NCI-H2029 (cell line): ENCODE results near the gene THOC5.
"Not testable (repeated sequence)": the region's sequence is repeated elsewhere in the genome, so short reads cannot be mapped to it uniquely, and the experiment has no call there.

Source experiments
- DNase-seq: peaks from one replicate; lab custom pipeline; 2025; lab: John Stamatoyannopoulos, UW

The THOC5 gene

GRCh38 chr22:29553351-29554224 lies at the start of gene THOC5:
THOC5 (minus strand) TSS chr22:29553757; CDS start chr22:29549147, 4,610 bp downstream.
- DNase-seq, result peak; percentile 91

- DNase-seq, result no peak
These were observed 45.1 kb upstream of the THOC5 start for GRCh38 chr22:29598684-29599020.

GRCh38 chr22:29597871-29598683 lies 44.5 kb upstream of the THOC5 start:
- DNase-seq, result not testable (repeated sequence)

GRCh38 chr22:29596408-29596807 lies 42.9 kb upstream of the THOC5 start:
- DNase-seq, result no peak

GRCh38 chr22:29594447-29594846 lies 40.9 kb upstream of the THOC5 start:
- not testable (repeated sequence) for DNase-seq

- DNase-seq, result no peak
These were observed 40.4 kb upstream of the THOC5 start for GRCh38 chr22:29593923-29594322.

GRCh38 chr22:29587938-29588699 lies 34.6 kb upstream of the THOC5 start:
- DNase-seq, result no peak

GRCh38 chr22:29586193-29586705 lies 32.7 kb upstream of the THOC5 start:
- not testable (repeated sequence) for DNase-seq

- DNase-seq, result no peak
These were observed 31.4 kb upstream of the THOC5 start for GRCh38 chr22:29584975-29585374.

- peak; percentile 46 for DNase-seq
These were observed 28.2 kb upstream of the THOC5 start for GRCh38 chr22:29581799-29582198.

- no peak for DNase-seq
These were observed 26.7 kb upstream of the THOC5 start for GRCh38 chr22:29580200-29580810.

- no peak for DNase-seq
These were observed 25.1 kb upstream of the THOC5 start for GRCh38 chr22:29578462-29579200.

GRCh38 chr22:29574762-29575450 lies 21.3 kb upstream of the THOC5 start:
- DNase-seq, result no peak

- no peak for DNase-seq
These were observed 17.5 kb upstream of the THOC5 start for GRCh38 chr22:29570912-29571549.

GRCh38 chr22:29570456-29570855 lies 16.9 kb upstream of the THOC5 start:
- no peak for DNase-seq

GRCh38 chr22:29569011-29569678 lies 15.6 kb upstream of the THOC5 start:
- no peak for DNase-seq

- DNase-seq, result no peak
These were observed 13.8 kb upstream of the THOC5 start for GRCh38 chr22:29567338-29567737.

- DNase-seq, result not testable (repeated sequence)
These were observed 13.0 kb upstream of the THOC5 start for GRCh38 chr22:29566513-29566912.
